Measurements from ENCODE around the gene C2orf66.
A peak's percentile ranks its signal among the peaks of the same experiment; 100 is the strongest.

The C2orf66 gene

DNA sequence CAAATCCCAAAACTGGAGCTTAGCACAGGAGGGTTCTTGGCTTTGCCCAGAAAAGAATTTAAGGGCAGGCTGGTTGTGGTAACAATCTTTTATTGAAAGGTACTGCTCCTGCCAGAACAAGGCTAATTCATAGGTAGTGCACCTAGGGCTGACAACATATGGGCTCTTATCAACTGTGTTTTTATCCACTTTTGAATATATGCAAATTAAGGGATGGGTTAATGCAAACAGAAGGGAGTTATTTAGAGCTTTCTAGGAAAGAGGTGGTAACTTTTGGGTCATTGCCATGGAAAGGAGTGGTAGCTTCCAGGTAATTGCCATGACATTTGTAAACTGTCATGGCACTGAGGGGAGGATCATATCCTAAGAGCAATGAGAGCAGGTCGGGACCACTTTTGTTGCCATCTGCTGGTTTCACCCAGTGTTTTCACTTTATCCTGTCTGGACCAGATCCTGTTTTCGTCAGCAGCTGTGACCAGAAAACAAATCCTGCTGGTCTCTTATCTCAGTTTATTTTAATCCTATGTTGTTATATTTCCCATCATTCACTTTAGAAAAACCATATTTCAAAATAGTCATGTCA lies 981 bp downstream of the C2orf66 start:
- peaks cover 4% of the 10 kb centered on the region for H3K27me3 Mint-ChIP-seq
- H3K27ac Mint-ChIP-seq, result no peak overlapping the region
- intact Hi-C loops (cut with micrococcal nuclease), result no loop called here
- H3K36me3 Mint-ChIP-seq (ENCODE audit: low read depth), result no peaks in the 10 kb centered on the region
- no peak overlapping the region for H3K4me3 Mint-ChIP-seq
- H3K4me1 Mint-ChIP-seq (ENCODE audit: low read depth), result no peaks in the 10 kb centered on the region
- H3K9me3 Mint-ChIP-seq, result no peaks in the 10 kb centered on the region

DNA sequence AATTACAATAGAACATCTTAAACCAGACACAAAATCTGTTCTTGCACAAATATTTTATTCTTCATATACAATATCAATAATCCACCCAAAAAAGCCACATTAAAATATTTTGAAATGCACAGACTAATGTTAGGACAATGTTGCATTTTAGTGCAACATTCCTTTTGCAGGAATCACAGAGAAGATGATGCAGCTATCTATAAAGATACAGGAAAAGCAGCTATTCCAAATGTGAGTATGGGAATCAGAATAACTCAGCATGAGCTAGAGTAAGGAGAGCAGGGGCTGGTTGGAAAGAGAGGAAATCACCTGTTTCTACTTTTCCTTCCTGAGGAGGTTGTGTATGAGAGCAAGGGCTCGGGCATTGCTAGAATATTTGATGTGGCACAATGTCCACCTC lies 4.8 kb downstream of the C2orf66 start:
- H3K4me1 Mint-ChIP-seq (ENCODE audit: low read depth), result peaks cover 7% of the 10 kb centered on the region
- no peaks in the 10 kb centered on the region for H3K9me3 Mint-ChIP-seq
- H3K27ac Mint-ChIP-seq, result no peak overlapping the region
- intact Hi-C loops (cut with micrococcal nuclease), result no loop called here
- H3K27me3 Mint-ChIP-seq, result peaks cover 8% of the 10 kb centered on the region
- peaks cover 3% of the 10 kb centered on the region for H3K36me3 Mint-ChIP-seq (ENCODE audit: low read depth)
- no peak overlapping the region for H3K4me3 Mint-ChIP-seq

DNA sequence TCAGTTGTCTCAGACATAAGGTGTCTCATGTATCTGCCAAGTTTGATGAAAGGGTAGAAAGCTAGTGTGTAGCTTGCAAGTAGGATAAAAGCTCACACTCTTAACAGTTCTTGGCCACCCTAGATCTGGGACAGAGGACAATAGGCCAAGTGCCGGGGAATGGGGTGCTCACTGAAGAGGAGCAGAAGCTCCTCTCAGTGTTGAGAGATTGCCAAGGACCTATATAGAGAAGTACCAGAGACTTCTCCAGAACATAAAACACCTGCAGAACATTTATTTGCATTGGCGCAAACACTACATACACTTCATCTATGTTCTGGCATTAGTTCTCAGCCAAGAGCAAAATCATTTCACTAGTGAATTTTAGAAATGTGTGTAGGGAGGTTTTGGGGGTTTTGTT lies 6.8 kb downstream of the C2orf66 start:
- Mint-ChIP-seq H3K4me3 (no peak overlapping the region), H3K36me3 (ENCODE audit: low read depth) (peaks cover 13% of the 10 kb centered on the region), H3K9me3 (no peaks in the 10 kb centered on the region), H3K27ac (no peak overlapping the region), H3K27me3 (peaks cover 8% of the 10 kb centered on the region), H3K4me1 (ENCODE audit: low read depth) (peaks cover 12% of the 10 kb centered on the region)
- intact Hi-C loops (cut with micrococcal nuclease), result no loop called here

DNA sequence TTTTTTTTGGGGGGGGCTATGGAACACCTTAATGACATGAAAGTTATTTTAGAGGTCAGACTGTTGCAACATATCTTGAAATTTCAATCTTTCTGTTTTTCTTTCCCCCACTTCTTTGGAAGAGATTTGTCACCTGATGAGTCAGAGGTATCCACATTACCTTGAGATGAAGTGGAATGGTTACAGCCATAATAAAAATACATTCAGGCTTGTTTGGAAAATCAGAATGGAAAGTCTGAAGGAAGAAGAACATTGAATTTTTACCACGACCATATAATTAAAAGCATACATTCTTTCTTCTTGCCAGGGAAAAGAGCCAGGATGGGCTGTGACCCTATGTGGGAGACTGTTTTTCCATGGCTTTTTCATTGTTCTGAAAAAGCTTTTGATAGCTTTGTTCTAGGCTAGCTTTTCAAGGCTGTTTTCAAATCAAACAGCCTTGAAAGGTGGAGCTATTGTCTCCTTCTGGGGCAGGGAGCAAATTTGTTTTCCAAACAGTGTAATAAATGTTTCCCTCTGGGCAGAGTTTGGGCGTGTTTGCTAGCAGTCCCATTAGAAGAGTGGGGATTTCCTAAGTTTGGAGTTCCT lies 7.4 kb downstream of the C2orf66 start:
- Mint-ChIP-seq H3K27me3 (peaks cover 8% of the 10 kb centered on the region), H3K4me1 (ENCODE audit: low read depth) (peaks cover 14% of the 10 kb centered on the region), H3K4me3 (no peak overlapping the region), H3K36me3 (ENCODE audit: low read depth) (peaks cover 19% of the 10 kb centered on the region), H3K27ac (no peak overlapping the region), H3K9me3 (no peaks in the 10 kb centered on the region)
- intact Hi-C loops (cut with micrococcal nuclease), result no loop called here

DNA sequence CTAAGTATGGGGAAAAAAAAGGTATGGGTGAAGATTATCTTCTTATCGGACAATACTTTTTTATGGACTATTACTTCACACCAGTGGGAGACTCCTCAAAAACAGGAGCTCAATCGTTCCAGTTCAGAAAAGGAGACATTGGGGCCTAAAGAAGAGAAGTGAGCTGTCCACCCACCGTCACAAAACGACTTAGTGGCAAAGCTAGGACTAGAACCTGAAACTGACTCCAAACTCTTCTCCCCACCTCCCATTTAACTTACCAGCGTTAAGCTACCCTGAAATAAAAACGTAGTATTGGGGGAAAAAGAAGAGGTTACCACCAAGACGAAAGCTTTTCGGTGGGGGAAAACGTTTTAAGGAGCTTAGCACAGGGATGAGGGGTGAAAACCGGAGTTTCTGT lies 10.2 kb downstream of the C2orf66 start:
- Mint-ChIP-seq H3K27ac (peak overlapping the region; percentile 97), H3K4me1 (ENCODE audit: low read depth) (peaks cover 19% of the 10 kb centered on the region)
- intact Hi-C loops (cut with micrococcal nuclease), result no loop called here

DNA sequence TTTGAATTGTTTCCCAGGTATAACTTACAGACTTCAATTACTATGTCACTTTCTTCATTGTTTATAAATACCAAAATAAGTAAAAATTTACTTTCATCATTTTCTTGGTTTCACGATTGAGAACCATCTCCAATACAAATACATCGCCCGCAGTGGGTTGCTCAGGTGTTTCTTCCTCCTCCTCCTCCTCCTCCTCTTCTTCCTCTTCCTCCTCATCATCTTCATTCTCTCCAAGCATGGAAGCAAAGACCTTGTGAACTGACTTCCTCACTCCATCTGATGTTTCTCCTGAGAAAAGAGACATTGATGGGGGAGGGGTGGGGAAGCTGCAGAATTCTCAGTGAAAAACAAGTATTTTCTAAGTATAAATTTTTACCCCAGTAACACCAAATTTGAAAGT lies 16.3 kb downstream of the C2orf66 start:
- intact Hi-C loops (cut with micrococcal nuclease), result no loop called here
- Mint-ChIP-seq H3K27ac (no peak overlapping the region), H3K9me3 (no peaks in the 10 kb centered on the region), H3K4me3 (no peak overlapping the region), H3K27me3 (no peaks in the 10 kb centered on the region), H3K4me1 (ENCODE audit: low read depth) (peaks cover 7% of the 10 kb centered on the region), H3K36me3 (ENCODE audit: low read depth) (peaks cover 89% of the 10 kb centered on the region)

More for the DNA sequence above, 10.2 kb downstream of the C2orf66 start:
- peaks cover 45% of the 10 kb centered on the region for H3K36me3 Mint-ChIP-seq (ENCODE audit: low read depth)
- peaks cover 4% of the 10 kb centered on the region for H3K27me3 Mint-ChIP-seq
- no peaks in the 10 kb centered on the region for H3K9me3 Mint-ChIP-seq
- H3K4me3 Mint-ChIP-seq, result peak overlapping the region; percentile 99

DNA sequence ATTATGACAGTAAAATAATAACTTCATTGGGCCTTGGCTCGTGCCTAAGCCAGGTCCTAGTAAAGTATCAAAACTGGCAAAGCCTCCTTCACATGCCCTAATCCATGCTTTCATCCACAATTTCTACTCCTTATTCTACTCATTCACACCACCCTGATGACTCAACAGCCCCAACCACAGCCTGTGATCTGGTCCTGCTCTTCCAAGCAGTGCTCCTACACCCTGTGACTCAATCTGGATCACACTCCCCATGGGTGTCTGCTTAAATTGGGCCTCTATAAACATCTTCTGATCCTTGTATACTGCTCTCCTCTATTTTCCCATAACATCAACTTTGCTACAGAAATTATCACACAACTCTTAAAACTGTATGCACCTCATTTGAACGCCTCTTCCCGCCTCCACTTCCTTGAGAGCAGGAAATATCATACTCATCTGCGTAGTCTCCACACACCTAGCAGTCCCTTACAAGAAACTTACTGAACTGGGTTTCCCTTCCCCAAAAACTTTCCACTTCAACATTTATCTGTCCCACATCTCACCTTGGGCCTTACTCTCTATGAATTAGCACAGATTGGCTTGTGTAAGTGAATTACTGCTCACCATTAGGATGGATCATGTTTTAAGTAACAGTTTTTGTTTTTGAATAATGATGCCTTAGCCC lies 25.6 kb downstream of the C2orf66 start:
- Mint-ChIP-seq H3K36me3 (ENCODE audit: low read depth) (peaks cover 25% of the 10 kb centered on the region), H3K27me3 (no peaks in the 10 kb centered on the region), H3K9me3 (no peaks in the 10 kb centered on the region), H3K27ac (no peak overlapping the region), H3K4me3 (no peak overlapping the region), H3K4me1 (ENCODE audit: low read depth) (no peaks in the 10 kb centered on the region)
- intact Hi-C loops (cut with micrococcal nuclease), result loop anchor here (10.0 kb wide), 1 partner anchor 761 kb away; no protein-coding TSS in a partner anchor

DNA sequence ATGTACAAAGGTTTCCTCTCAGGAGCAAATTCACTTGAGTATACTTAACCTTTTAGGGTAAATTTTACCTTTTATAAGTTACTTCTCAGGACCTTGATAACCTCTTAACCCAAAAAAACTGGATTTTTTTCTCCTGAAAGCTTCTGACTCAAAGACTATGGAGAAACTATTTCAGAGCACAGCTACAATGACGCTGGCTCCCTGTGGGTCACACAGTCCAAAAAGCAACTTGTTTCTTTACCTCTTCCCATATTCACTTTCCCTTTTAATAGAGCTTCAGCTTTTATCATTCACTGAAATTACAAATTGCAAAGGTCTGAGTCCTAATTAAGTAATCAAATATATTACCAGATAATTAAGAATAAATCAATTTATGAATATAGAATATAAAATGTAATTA lies 42.1 kb downstream of the C2orf66 start:
- Mint-ChIP-seq H3K27ac (no peak overlapping the region), H3K4me1 (ENCODE audit: low read depth) (no peaks in the 10 kb centered on the region), H3K27me3 (no peaks in the 10 kb centered on the region), H3K4me3 (no peak overlapping the region), H3K36me3 (ENCODE audit: low read depth) (peaks cover 66% of the 10 kb centered on the region), H3K9me3 (no peaks in the 10 kb centered on the region)
- intact Hi-C loops (cut with micrococcal nuclease), result no loop called here

DNA sequence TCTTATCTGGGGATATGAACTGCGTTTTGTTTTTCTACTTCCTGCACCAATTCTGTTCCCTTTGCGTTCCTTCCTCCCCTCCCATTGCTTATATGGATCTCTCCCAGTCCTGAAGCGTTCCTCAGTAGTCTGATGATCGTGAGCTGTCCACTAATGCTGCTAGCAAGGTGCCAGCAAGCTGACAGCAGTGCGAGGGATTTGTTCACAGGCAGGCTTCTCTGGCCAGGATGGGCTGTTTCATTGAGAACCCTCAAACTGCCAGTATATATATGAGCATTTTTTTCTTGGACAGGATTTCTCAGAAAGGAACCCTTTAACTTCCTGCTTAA lies 49.8 kb downstream of the C2orf66 start:
- Mint-ChIP-seq H3K36me3 (ENCODE audit: low read depth) (peaks cover 37% of the 10 kb centered on the region), H3K27ac (no peak overlapping the region), H3K27me3 (no peaks in the 10 kb centered on the region), H3K4me3 (no peak overlapping the region), H3K4me1 (ENCODE audit: low read depth) (no peaks in the 10 kb centered on the region), H3K9me3 (peaks cover 33% of the 10 kb centered on the region)
- intact Hi-C loops (cut with micrococcal nuclease), result loop anchor here (10.0 kb wide), 1 partner anchor 465 kb away; no protein-coding TSS in a partner anchor

DNA sequence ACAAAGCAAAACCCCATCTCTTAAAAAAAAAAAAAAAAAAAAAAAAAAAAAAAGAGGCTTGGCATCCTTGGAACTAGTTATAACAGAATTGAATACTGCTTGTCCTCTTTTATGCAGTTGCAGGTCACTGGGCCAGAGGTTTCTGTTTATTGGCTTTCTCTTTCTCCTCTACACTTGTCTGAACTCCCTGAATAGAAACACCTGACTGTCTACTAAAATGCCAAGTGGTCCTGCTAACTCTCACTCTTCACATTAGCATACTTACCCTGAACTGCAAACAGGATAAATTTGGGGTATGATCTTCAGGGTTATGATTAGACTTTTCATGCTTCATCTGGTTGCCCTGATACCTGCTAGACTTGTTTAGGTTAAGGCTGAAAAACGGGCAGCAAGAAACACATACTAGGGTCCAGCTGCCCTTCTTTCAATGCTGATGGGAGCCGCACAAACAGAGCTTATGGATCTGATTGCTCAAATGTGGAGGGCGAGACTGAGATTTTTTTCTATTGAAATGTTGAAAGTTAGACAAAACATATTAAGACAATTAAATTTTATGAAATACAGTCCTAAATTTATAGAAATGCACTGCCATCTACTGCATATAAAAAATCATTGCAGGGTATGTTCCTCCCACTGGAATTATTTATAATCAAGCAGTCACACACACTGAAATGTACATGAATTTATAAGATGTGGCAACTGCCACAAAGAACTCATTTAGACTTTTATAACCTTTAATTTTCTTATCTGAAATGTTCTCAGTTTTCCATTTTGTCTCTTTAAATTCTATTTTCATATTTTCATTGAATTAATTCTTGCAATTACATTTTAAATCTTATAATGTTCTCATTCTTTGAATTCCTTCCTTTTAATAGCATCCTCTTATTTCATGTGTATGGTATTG lies 50.4 kb downstream of the C2orf66 start:
- Mint-ChIP-seq H3K27me3 (no peaks in the 10 kb centered on the region), H3K36me3 (ENCODE audit: low read depth) (peaks cover 32% of the 10 kb centered on the region), H3K4me3 (no peak overlapping the region), H3K9me3 (peaks cover 40% of the 10 kb centered on the region), H3K4me1 (ENCODE audit: low read depth) (no peaks in the 10 kb centered on the region), H3K27ac (no peak overlapping the region)
- intact Hi-C loops (cut with micrococcal nuclease), result loop anchor here (10.0 kb wide), 1 partner anchor 464 kb away; no protein-coding TSS in a partner anchor
